Nephron progenitor cell (in vitro differentiated cells): ENCODE measurements around the gene TIMELESS.
"Not testable (repeated sequence)": the region's sequence is repeated elsewhere in the genome, so short reads cannot be mapped to it uniquely, and the experiment has no call there.

Experiments used
- DNase-seq: peaks from one replicate; pipeline ENCODE4 v3.0.0; 2021
- H3K27ac Mint-ChIP-seq: 2 replicates; pipeline ENCODE4 v1.8.0; 2021; ENCODE audit warnings: mild to moderate bottlenecking, moderate library complexity, mixed read lengths
- H3K27me3 Mint-ChIP-seq: 2 replicates; pipeline ENCODE4 v1.8.0; 2021; ENCODE audit warnings: mild to moderate bottlenecking, low read depth, mixed read lengths; ENCODE audit not compliant: poor library complexity
- H3K36me3 Mint-ChIP-seq: 2 replicates; pipeline ENCODE4 v1.8.0; 2021; ENCODE audit warnings: low read depth, mixed read lengths
- H3K4me1 Mint-ChIP-seq: 2 replicates; pipeline ENCODE4 v1.8.0; 2021; ENCODE audit warnings: mixed read lengths
- H3K4me3 Mint-ChIP-seq: 2 replicates; pipeline ENCODE4 v1.8.0; 2021; ENCODE audit warnings: mild to moderate bottlenecking, moderate library complexity, mixed read lengths
- H3K9me3 Mint-ChIP-seq: 2 replicates; pipeline ENCODE4 v1.8.0; 2021; ENCODE audit warnings: mild to moderate bottlenecking, moderate library complexity, mixed read lengths
- CTCF ChIP-seq: fragments of 200-600 bp; sonication (generic); IDR thresholded peaks from 2 replicates; pipeline ENCODE4 v1.5.0; 2021; ENCODE audit warnings: antibody characterized with exemption

TIMELESS gene

GRCh38 chr12:56451147-56451546, 1.9 kb upstream of the TIMELESS start:
- Mint-ChIP-seq H3K4me3 (no peak overlapping the region), H3K4me1 (peaks cover 32% of the 10 kb centered on the region), H3K27me3 (peaks cover 19% of the 10 kb centered on the region), H3K36me3 (peaks cover 18% of the 10 kb centered on the region), H3K9me3 (peaks cover 13% of the 10 kb centered on the region), H3K27ac (no peak overlapping the region)
- TF ChIP-seq CTCF, result no peak
- no peak for DNase-seq

GRCh38 chr12:56450241-56450640, 1.0 kb upstream of the TIMELESS start:
- no peak for TF ChIP-seq CTCF
- Mint-ChIP-seq H3K4me3 (peak overlapping the region; percentile 89), H3K36me3 (peaks cover 26% of the 10 kb centered on the region), H3K4me1 (peaks cover 32% of the 10 kb centered on the region), H3K27me3 (peaks cover 13% of the 10 kb centered on the region), H3K9me3 (peaks cover 19% of the 10 kb centered on the region), H3K27ac (no peak overlapping the region)
- DNase-seq, result no peak

GRCh38 chr12:56449622-56449984, 377 bp upstream of the TIMELESS start:
- Mint-ChIP-seq H3K36me3 (peaks cover 31% of the 10 kb centered on the region), H3K9me3 (peaks cover 23% of the 10 kb centered on the region), H3K4me1 (peaks cover 32% of the 10 kb centered on the region), H3K27me3 (peaks cover 12% of the 10 kb centered on the region), H3K4me3 (peak overlapping the region; percentile 89), H3K27ac (peak overlapping the region; percentile 96)
- TF ChIP-seq CTCF, result no peak
- DNase-seq, result no peak

GRCh38 chr12:56443208-56443607, 6.0 kb downstream of the TIMELESS start:
- H3K9me3 Mint-ChIP-seq, result peaks cover 46% of the 10 kb centered on the region
- not testable (repeated sequence) for DNase-seq, H3K4me3 Mint-ChIP-seq, H3K27me3 Mint-ChIP-seq
- peaks cover 75% of the 10 kb centered on the region for H3K36me3 Mint-ChIP-seq
- peaks cover 11% of the 10 kb centered on the region for H3K4me1 Mint-ChIP-seq
- peak overlapping the region; percentile 31 for H3K27ac Mint-ChIP-seq

GRCh38 chr12:56437430-56438176, 11.6 kb downstream of the TIMELESS start:
- DNase-seq, result no peak
- Mint-ChIP-seq H3K27ac (no peak overlapping the region), H3K4me3 (no peak overlapping the region), H3K27me3 (no peaks in the 10 kb centered on the region), H3K9me3 (peaks cover 6% of the 10 kb centered on the region), H3K4me1 (peaks cover 8% of the 10 kb centered on the region), H3K36me3 (peaks cover 42% of the 10 kb centered on the region)
- TF ChIP-seq CTCF, result no peak

- peaks cover 8% of the 10 kb centered on the region for H3K4me1 Mint-ChIP-seq
- H3K27ac Mint-ChIP-seq, result peak overlapping the region; percentile 32
- no peaks in the 10 kb centered on the region for H3K9me3 Mint-ChIP-seq
- H3K27me3 Mint-ChIP-seq, result no peaks in the 10 kb centered on the region
- H3K4me3 Mint-ChIP-seq, result no peak overlapping the region
- peaks cover 37% of the 10 kb centered on the region for H3K36me3 Mint-ChIP-seq
- no peak for DNase-seq
- no peak for TF ChIP-seq CTCF
Observed at GRCh38 chr12:56434828-56435227, 14.4 kb downstream of the TIMELESS start.
